Measurements from ENCODE around the gene LRPAP1.
"Not testable (repeated sequence)": the region's sequence is repeated elsewhere in the genome, so short reads cannot be mapped to it uniquely, and the experiment has no call there.

Gene LRPAP1

DNA sequence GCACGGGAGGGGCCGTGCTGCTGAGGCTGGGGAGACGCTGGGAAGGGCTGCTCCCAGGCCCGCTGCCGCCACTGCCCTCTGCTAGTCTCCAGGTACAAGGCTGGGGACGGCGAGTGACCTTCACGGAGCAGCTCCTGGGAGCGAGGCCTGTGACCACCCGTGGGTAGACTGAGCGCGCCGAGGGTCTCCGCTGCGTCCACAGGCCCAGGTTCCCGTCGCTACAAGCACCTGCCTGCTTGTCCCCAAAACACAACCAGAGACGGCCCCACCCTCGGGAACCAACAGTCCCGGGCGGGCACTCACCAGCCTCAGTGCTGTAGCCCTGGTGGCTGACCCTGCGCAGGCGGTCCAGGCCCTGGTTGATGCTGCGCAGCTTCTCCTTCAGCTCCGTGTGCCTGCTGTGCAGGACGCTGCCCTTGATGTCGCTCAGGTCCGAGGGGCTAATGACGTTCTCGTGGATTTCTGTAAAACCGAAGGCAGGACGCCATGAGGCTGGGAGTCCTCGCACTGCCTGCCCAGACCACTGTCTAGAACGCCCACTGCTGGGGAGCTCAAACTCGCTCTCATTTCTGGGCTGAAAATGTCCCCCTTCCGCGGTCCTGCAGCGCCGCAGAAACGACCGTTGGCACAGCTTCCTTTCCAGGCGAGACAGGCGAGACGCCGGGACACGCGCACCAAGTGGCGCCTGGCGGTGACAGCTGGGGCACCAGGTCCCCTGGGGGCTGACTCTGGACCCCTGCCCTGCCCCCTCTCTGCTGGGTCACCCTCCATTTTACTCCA is 14.3 kb downstream of the LRPAP1 start:
- DNase-seq: no peak

DNA sequence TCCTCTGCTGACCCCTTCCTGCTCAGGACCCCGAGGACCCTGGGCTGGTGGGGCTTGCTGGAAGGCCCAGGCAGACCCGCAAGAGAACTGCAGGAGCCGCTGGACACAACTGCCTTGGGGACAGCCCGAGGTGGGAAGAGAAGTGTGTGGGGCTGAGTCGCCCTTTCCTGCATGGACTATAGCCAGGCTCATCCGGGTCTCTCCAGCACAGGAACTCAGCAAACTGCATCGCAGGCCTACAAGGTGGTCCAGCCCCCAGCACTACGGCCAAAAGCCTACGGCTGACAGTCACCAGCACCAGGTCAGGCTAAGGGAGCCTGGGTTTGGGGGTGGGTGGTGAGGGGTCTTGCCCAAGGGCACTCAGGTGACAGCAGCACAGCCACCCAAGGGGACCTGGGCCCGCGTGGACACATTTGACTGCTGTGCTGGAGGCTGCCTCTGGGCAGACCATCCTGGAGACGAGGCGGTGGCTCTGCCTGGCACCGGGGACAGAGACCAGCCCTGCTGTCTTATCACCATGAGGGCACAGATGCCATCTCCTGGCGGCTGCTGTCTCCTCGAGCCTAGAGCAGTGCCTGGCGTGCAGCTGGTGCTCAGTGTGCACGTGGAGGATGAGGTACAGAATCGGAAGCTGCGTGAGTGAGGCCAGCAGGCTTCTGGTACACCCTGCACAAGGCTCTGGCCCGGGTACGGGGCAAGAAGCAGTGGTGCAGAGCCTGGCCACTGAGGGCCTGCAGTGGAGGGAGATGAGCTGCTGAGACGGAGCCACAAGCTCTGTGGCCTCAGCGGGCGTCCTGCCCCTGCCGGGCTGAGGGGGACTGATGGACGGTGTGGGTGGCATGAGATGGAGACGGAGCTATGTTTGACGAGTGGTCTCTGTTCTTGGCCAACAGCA is 15.1 kb downstream of the LRPAP1 start:
- DNase-seq: no peak

- no peak for DNase-seq
These were observed 16.0 kb downstream of the LRPAP1 start for GRCh38 chr4:3516061-3516835.

- no peak for DNase-seq
These were observed 16.6 kb downstream of the LRPAP1 start for GRCh38 chr4:3515646-3516045.

DNA sequence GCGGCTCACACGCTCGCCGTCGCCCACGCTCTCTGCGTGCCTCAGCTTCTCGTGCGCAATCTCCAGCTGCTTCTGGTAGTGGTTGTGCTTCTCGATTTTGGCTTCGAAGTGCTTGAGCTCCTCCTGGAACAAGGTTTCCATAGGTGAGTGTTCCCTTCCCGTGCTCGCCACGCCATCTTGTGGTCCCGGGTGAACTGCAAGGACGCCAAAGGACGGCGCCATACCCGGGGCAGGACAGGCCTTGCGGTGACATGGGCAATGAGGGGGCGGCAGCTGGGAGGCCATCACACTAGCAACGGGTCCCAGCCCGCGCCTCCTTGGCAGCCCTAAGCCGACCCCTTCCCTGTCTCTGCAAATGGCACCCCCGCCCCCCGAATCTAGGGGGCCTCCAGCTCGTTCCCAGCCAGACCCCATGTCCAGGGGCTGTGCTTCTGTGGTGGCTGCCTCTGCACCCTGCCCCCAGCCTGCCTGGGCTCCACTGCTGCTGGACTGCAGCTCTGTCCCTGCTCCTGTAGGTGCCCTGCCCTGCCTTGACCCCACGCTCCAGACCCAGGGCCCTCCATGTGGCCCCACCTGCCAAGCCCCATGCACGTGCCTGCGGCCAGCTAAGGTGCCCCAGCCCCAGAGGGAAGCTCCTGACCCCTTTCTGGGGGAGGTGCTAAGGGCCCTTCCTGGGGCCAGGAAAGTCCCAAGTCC is 17.3 kb downstream of the LRPAP1 start:
- DNase-seq: no peak

- DNase-seq: no peak
These were observed 17.9 kb downstream of the LRPAP1 start for GRCh38 chr4:3514221-3514780.

DNA sequence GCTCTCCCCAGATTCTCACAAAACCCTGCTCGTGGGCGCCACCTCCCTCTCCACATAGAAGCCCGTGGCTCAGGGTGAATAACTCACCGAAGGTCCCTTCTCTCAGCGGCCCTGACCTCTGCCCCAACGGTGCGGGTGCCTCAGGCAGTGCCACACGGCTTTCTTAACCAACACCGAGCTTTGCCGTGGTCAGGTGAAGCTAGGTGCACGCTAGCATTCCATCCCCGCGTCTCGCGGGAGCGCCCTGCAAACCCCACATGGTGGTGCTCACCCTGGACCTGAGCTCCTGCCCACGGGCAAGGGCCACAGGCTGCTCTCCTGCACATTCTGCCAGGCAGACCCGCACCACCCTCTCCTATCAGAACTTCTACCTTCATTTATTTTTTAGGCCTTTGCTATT is 18.4 kb downstream of the LRPAP1 start:
- no peak for DNase-seq

GRCh38 chr4:3512719-3513118 is 19.5 kb downstream of the LRPAP1 start:
- DNase-seq: no peak

DNA sequence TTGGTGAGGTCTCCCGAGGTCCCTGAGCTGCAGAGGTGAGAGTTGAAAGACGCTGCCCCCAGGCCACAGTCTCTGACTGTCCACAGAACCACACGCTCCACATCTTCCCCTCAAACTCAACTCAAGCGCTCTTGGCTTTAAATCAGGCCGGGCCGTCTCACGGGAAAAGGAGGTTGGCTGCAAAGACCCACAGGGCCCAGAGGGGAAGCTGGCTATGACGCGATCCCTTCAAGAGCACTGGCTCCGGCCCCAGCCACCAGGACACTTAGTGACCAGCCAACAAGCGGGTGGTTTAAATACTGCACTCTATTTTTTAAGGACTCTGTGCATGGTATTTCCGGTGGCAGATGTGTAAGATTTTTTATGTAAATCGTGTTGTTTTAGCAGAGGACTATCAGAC is 19.9 kb downstream of the LRPAP1 start:
- DNase-seq: no peak

GRCh38 chr4:3511601-3512000 is 20.6 kb downstream of the LRPAP1 start:
- DNase-seq: not testable (repeated sequence)

DNA sequence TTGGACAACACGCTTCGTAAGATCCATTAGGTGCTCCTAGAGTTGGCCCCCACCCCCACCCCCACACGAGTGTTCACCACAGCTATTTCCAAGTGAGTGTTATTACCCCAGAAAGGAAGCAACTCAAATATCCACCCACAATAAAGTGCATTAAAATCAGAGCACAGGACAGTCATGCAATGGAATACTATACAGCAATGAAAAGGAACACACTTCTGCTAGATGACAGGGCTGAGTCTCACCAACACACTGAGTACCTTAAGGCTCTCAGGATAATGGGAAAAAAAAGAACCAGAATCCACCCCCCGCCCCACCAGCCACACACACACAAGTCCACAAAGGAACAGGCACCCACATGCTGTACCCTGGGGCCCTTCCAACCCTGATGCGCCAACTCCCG is 21.0 kb downstream of the LRPAP1 start:
- DNase-seq: no peak

- no peak for DNase-seq
These were observed 21.7 kb downstream of the LRPAP1 start for GRCh38 chr4:3510481-3510880.

GRCh38 chr4:3508542-3508941 is 23.7 kb downstream of the LRPAP1 start:
- DNase-seq: no peak

- DNase-seq: no peak
These were observed 27.0 kb downstream of the LRPAP1 start for GRCh38 chr4:3505231-3505630.

- DNase-seq: no peak
These were observed 29.0 kb downstream of the LRPAP1 start for GRCh38 chr4:3502941-3503936.

- DNase-seq: no peak
These were observed 30.3 kb downstream of the LRPAP1 start for GRCh38 chr4:3501825-3502425.

DNA sequence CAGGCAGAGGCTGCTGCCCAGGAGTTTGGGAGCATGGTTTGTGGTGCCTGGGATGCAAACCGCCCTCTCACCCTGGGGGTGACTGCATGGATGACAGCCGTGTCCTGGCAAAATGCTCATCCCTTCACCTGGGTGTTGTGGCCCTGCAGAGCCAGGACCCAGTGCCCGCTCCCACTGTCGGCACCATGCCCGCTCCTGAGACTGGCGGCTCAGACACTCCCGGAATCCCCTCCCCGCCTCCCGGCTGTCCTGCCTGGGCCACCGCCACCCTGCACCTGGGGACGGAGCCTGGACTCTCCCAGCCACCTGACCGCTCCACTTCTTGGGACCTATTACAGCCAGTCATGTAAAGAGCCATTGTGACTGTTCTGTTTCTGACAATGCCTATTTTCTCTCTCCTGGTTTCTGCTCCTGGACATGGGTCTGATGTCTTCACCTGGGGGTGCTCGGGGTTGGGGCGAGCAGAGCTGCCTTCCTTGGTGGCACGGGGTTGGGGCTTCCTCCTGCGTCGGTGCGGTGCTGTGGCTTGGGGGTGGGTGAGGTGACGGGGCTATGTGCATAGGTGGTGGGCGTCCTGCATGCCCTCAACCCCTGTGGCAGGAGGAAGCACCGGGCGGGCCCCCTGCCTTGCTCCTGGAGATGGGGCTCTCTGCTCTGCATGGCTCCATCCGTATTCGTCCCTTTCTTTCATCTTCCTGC is 30.9 kb downstream of the LRPAP1 start:
- DNase-seq: no peak

DNA sequence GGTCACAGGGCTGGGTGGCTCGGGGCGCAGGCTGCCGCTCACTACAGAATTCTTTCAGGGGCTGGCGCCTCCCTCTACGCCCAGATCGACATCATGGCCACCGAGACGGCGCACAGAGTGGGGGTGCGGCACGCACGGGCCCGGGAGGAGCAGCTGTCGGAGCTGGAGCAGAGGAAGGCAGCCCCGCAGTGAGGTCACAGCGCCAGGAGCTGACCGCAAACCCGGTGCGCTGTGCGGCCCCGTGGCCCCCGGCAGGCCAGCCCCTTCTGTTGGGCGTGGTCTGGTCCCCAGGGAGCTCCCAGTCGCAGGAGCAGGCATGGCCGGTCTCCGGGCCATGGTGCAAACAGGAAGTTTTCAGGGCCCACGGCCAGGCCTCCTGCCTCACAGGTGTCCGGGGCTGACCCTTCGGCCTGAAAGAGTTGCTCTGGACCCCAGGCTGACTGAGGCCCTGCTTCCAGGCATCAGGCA is 31.6 kb downstream of the LRPAP1 start:
- DNase-seq: no peak

DNA sequence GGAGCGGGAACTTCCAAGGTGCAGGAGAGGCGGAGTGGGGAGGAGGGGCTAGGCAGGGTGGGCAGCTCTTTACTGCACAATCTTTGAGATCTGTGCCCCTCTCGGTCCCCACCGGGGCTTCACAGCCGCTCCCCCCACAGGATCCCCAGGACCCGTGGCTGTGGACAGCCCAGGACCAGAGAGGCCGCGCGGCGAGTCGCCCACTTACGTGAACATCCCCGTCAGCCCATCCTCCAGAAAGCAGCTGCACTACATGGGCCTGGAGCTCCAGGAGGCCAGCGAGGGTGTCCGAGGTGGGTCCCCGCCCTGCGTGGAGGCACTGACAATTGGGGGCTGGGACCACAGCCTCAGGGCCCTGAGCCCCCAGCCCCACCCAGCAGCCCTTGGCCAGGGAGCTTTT is 32.1 kb downstream of the LRPAP1 start:
- DNase-seq: no peak

DNA sequence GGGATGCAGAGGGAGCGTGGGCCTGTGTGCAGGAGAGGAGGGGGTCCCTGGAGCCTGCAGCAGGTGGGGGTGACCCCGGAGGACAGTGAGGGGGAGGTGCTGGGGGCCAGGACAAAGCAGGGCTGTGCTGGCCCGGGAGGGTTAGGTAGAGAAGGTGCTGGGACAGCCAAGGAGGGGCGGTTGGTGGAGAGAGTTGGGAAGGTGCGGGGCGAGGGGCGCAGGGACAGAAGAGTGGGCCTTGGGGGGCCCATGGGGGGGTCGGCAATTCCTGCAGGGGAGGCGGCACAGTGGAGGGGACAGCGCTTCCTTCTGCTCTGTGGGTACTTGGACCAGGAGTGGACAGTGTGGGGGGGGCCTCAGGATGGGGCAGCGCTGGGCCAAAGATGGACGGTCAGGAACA is 32.5 kb downstream of the LRPAP1 start:
- no peak for DNase-seq

All from GDM1 (cell line).